HTERT RPE-1 (cell line): ENCODE data around the gene ADAM10.

Experiments used
- in situ Hi-C: fragments of 300-500 bp; cut with MboI; formaldehyde crosslinking; loops from 4 replicates; pipeline ENCODE4 v1.14.3; 2020; ENCODE audit warnings: low sequenced_read_pairs

Gene ADAM10

GRCh38 chr15:58716027-58716426 lies 33.5 kb downstream of the ADAM10 start:
- in situ Hi-C loops = no loop called here

GRCh38 chr15:58715266-58715917 lies 34.1 kb downstream of the ADAM10 start:
- in situ Hi-C loops = no loop called here

DNA sequence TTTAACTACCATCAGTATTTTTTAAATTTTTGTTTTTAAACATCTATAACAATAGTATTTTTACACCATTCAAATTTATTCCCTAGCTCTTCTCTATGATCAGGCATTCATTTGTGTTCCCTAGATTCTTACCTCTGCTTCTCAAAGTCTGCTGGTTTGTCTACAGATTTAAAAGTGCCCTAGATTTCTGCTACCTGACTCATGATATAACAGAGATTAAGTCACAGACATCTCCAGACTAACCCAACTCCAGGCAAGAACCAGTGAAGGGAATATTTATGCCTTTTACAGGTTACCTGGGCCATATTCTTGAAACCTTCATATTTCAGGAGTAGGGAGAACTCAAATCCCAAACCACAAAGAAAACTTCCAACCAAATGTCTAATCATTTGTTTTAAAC lies 38.8 kb downstream of the ADAM10 start:
- in situ Hi-C loops = no loop called here

- in situ Hi-C loops = no loop called here
Measured at GRCh38 chr15:58707397-58707796, 42.1 kb downstream of the ADAM10 start.

- in situ Hi-C loops = no loop called here
Measured at GRCh38 chr15:58705105-58705504, 44.4 kb downstream of the ADAM10 start.

GRCh38 chr15:58704155-58704865 lies 45.2 kb downstream of the ADAM10 start:
- in situ Hi-C loops = no loop called here

- in situ Hi-C loops = no loop called here
Measured at GRCh38 chr15:58703610-58704009, 45.9 kb downstream of the ADAM10 start.

- in situ Hi-C loops = no loop called here
Measured at GRCh38 chr15:58702233-58702632, 47.3 kb downstream of the ADAM10 start.

GRCh38 chr15:58701376-58701775 lies 48.1 kb downstream of the ADAM10 start:
- in situ Hi-C loops = no loop called here

- in situ Hi-C loops = no loop called here
Measured at GRCh38 chr15:58699769-58700168, 49.7 kb downstream of the ADAM10 start.

- in situ Hi-C loops = no loop called here
Measured at GRCh38 chr15:58698887-58699641, 50.4 kb downstream of the ADAM10 start.

- in situ Hi-C loops = no loop called here
Measured at GRCh38 chr15:58697220-58697619, 52.3 kb downstream of the ADAM10 start.

DNA sequence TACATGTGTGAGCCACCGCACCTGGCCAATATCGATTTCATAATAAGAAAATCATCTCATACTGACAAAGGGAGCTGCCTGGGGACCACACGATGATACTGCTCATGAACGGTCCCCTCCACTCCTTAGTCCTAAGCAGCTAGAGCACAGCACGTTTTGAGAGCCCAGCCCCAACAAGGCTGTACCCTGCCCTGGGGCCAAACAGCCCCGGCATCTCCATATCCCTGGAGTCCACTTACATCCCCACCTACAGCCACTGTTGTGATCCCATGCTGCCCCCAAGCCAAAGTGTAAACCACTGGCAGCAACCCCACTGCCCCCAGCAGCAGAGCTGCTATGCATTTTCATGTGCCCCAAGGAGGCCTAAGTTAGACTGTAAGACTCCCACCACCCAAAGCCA lies 52.8 kb downstream of the ADAM10 start:
- in situ Hi-C loops = no loop called here

GRCh38 chr15:58694641-58695398 lies 54.7 kb downstream of the ADAM10 start:
- in situ Hi-C loops = no loop called here

- in situ Hi-C loops = no loop called here
Measured at GRCh38 chr15:58690703-58691102, 58.8 kb downstream of the ADAM10 start.

- in situ Hi-C loops = no loop called here
Measured at GRCh38 chr15:58689646-58690045, 59.9 kb downstream of the ADAM10 start.

DNA sequence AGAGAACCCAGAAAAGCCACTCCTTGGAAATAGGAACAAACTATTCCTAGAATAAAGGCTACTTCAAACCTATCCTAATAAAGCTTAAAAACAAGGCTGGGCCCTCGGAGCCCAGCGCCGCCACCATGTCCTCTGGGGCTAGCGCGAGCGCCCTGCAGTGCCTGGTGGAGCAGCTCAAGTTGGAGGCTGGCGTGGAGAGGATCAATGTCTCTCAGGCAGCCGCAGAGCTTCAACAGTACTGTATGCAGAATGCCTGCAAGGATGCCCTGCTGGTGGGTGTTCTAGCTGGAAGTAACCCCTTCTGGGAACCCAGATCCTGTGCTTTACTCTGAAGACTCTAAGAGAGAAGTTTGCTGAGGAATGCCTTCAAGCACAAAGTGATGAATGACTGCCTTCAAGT lies 63.2 kb downstream of the ADAM10 start:
- in situ Hi-C loops = no loop called here

GRCh38 chr15:58684751-58685150 lies 64.8 kb downstream of the ADAM10 start:
- in situ Hi-C loops = no loop called here

DNA sequence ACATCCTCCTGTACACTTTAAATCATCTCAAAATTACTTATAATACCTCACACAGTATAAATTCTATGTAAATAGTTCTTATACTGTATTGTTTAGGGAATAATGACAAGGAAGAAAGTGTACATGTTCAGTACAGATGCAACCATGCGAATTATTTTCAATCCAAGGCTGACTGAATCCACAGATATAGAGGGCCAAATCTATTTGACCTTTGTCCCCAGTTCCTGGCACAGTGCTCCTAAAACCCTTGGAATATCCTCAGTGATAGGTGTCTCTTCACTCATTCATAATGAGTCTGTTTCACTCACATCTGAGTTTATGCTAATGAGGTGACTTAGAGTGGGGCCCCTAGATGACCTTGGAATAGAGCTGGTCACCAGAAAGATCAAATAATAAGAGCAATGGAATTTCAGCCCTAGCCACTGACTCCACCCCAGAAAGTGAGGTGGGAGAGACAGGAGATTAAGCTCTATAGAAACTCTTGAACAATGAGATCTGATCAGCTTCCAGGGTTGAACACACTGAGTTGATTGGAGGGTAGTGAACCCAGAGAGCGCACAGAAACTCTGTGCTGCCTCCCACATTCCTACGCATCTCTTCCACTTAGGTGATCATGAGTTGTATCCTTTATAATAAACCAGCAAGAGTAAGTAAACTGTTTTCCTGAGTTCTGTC lies 65.3 kb downstream of the ADAM10 start:
- in situ Hi-C loops = no loop called here

DNA sequence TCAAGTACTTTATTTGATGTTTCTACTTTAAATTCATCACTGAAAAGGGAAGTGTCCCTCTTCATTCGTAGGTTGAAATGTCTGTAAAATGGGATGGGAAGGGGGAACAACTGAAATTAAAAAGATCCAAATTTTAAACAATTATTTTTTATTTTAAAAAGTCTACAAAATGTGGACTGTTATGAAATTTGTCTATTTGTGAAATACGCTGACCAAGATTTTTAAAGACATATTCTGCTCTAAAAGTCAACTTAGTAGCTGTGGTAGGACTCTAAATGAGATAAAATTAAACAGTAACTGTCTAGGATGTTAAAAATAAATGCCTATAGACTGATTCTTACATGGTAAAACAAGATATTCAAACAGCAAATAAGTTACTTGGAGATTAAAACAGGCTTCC lies 67.3 kb downstream of the ADAM10 start:
- in situ Hi-C loops = no loop called here

GRCh38 chr15:58678683-58679082 lies 70.8 kb downstream of the ADAM10 start:
- in situ Hi-C loops = no loop called here
